ENCODE data around the gene UBE2D3. TPM values are rescaled to one million over a fixed set of nuclear protein-coding genes. Genes with fewer than 3 reads are reported as not detected.

The UBE2D3 gene
- total RNA-seq, 1 donor from 2014 or later: 480 TPM

DNA sequence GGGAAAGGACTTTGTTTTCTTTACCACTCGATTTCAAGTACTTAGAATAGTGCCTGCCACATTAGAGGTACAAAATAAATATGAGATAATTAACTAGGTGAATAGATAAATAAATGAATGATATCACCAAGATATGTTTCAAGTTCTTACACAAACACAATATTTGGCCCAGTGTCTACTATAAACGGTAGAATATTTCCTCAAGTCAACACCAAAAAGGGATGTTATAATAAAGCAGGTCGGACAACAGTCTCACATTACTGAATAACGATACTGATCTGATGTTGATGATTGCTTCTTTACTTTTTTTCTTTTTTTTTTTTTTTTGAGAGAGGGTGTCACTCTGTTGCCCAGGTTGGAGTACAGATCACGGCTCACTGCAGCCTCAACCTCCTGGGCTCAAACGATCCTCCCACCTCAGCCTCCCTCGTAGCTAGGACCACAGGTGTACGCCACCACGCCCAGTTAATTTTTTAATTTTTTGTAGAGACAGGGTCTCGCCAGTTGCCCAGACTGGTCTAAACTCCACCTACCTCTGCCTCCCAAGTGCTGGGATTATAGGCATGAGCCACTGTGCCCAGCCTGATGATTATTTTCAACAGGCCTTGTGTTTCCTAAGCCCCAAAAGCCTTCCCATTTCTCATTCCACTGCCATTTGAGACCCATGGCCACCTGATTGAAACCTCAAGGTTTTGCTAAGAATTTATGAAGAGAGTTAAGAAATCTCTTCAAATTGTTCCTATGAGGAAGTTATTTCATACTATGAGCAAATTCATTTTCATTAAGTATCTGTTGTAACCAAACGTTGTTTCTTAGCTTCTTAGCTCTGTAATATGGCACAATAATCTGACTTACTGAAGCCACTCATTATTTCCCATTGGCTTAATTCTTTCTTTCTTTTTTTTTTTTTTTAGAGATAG is 68.8 kb downstream of the UBE2D3 start:
- Mint-ChIP-seq H3K36me3 (ENCODE audit: low read depth) (peaks cover 10% of the 10 kb centered on the region), H3K27me3 (ENCODE audit: insufficient read depth) (peaks cover 3% of the 10 kb centered on the region), H3K9me3 (no peaks in the 10 kb centered on the region), H3K4me1 (ENCODE audit: low read depth) (peaks cover 31% of the 10 kb centered on the region), H3K27ac (no peak overlapping the region), H3K4me3 (no peak overlapping the region)
- no peak for DNase-seq (ENCODE audit: low spot score)
- intact Hi-C loops (cut with micrococcal nuclease): no loop called here

DNA sequence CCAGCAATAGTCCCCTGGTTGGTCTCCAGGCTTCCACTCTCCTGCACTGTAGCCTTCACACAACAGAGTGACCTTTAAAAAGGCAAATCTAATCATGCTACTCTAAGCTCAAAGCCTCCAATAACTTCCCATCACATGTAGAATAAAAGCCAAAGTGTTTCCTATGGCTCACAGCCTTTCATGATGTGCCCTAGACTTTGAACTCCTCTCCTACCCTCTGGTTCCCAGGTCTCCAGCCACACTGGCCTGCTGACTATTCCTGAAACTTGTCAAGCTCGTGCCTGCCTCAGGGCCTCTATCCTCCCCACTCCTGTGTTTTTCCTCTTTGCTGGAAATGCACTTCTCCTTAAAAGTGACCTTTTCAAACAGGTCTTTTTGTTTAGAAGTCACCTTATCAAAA is 69.7 kb downstream of the UBE2D3 start:
- Mint-ChIP-seq H3K9me3 (no peaks in the 10 kb centered on the region), H3K4me1 (ENCODE audit: low read depth) (peaks cover 31% of the 10 kb centered on the region), H3K36me3 (ENCODE audit: low read depth) (peaks cover 10% of the 10 kb centered on the region), H3K27me3 (ENCODE audit: insufficient read depth) (peaks cover 3% of the 10 kb centered on the region), H3K27ac (no peak overlapping the region), H3K4me3 (no peak overlapping the region)
- intact Hi-C loops (cut with micrococcal nuclease): no loop called here
- DNase-seq (ENCODE audit: low spot score): no peak

GRCh38 chr4:102754044-102754443 is 73.3 kb downstream of the UBE2D3 start:
- intact Hi-C loops (cut with micrococcal nuclease): no loop called here
- peaks cover 9% of the 10 kb centered on the region for H3K4me1 Mint-ChIP-seq (ENCODE audit: low read depth)
- no peak for DNase-seq (ENCODE audit: low spot score)
- H3K27me3 Mint-ChIP-seq (ENCODE audit: insufficient read depth): no peaks in the 10 kb centered on the region
- H3K9me3 Mint-ChIP-seq: no peaks in the 10 kb centered on the region
- no peak overlapping the region for H3K27ac Mint-ChIP-seq
- no peak overlapping the region for H3K4me3 Mint-ChIP-seq
- H3K36me3 Mint-ChIP-seq (ENCODE audit: low read depth): peaks cover 14% of the 10 kb centered on the region

- Mint-ChIP-seq H3K4me1 (ENCODE audit: low read depth) (no peaks in the 10 kb centered on the region), H3K9me3 (no peaks in the 10 kb centered on the region), H3K4me3 (no peak overlapping the region), H3K27me3 (ENCODE audit: insufficient read depth) (no peaks in the 10 kb centered on the region), H3K27ac (no peak overlapping the region), H3K36me3 (ENCODE audit: low read depth) (peaks cover 8% of the 10 kb centered on the region)
- no peak for DNase-seq (ENCODE audit: low spot score)
- intact Hi-C loops (cut with micrococcal nuclease): no loop called here
These were observed 75.4 kb downstream of the UBE2D3 start for GRCh38 chr4:102751941-102752340.

Other genes with a start within 250 kb of the UBE2D3 start
- gene MANBA, start 66.6 kb downstream of the UBE2D3 start, total RNA-seq: 7.5 and 8.0 TPM in 2 replicates
- 41.2 and 50.7 TPM in 2 replicates for gene CISD2, start 41.4 kb upstream of the UBE2D3 start, total RNA-seq
- gene SLC9B1, start 192.2 kb upstream of the UBE2D3 start, total RNA-seq: 0.51 and 0.52 TPM in 2 replicates
- gene SLC9B2, start 249.2 kb upstream of the UBE2D3 start, total RNA-seq: 34.7 and 36.9 TPM in 2 replicates

Measured in activated T-helper 1 cell treated with anti-CD3 and anti-CD28 coated beads, Interleukin-12 subunit alpha, Interleukin-12 subunit beta, Interleukin-2, Interleukin-4 antibody, amounts not matched to agents 30 ng/mL and 10 ng/mL and 1 ng/mL, durations not matched to agents 14 hours and 24 hours and 36 hours (primary cell).